H1 (cell line): ENCODE results near the gene CIAO3. TPM values are rescaled to one million over a fixed set of nuclear protein-coding genes. Genes with fewer than 3 reads are reported as not detected.
A peak's percentile ranks its signal among the peaks of the same experiment; 100 is the strongest.

Experiments
- CTCF ChIA-PET: fragments of 300-600 bp; sonication (Branson Sonifier 250); formaldehyde crosslinking; loops from one replicate; lab custom pipeline; 2021; ENCODE audit not compliant: partially characterized antibody; lab: Charles Lee
- POLR2A ChIA-PET: fragments of 300-600 bp; sonication (Branson Sonifier 250); formaldehyde crosslinking; loops from one replicate; lab custom pipeline; 2021; ENCODE audit warnings: inconsistent platforms; ENCODE audit not compliant: partially characterized antibody; lab: Charles Lee
- DNase-seq, 2 experiments: peaks; one replicate each; pipeline versions ENCODE4 v3.0.0 to v3.0.0-alpha.2; 2010 to 2022; ENCODE audit warnings: low spot score in 2 of 2, low read depth in 1 of 2, mixed read lengths in 1 of 2
- FAIRE-seq: peaks from 2 replicates; lab custom pipeline; 2011; peaks lifted over from hg19 to GRCh38; lab: Jason Lieb, UNC
- H2AFZ ChIP-seq: 2 replicates; pipeline ENCODE4 v1.8.1; 2012; ENCODE audit warnings: low read length, inconsistent platforms
- H2AK5ac ChIP-seq: 2 replicates; pipeline ENCODE4 v1.6.1; 2013; ENCODE audit warnings: low read depth, low read length
- H2BK120ac ChIP-seq: replicated peaks from 2 replicates; pipeline ENCODE3; 2013; ENCODE audit warnings: low read depth, low read length, inconsistent platforms
- H2BK12ac ChIP-seq: 2 replicates; pipeline ENCODE4 v1.6.1; 2013; ENCODE audit warnings: low read depth, low read length
- H2BK15ac ChIP-seq: 2 replicates; pipeline ENCODE4 v1.6.1; 2013; ENCODE audit warnings: low read length
- H2BK20ac ChIP-seq: 2 replicates; pipeline ENCODE4 v1.6.1; 2013; ENCODE audit warnings: low read length
- H2BK5ac ChIP-seq: 2 replicates; pipeline ENCODE4 v1.6.1; 2013; ENCODE audit warnings: low read depth, low read length
- H3K14ac ChIP-seq: 2 replicates; pipeline ENCODE4 v1.6.1; 2013; ENCODE audit warnings: inconsistent platforms; ENCODE audit not compliant: insufficient read length
- H3K18ac ChIP-seq: 2 replicates; pipeline ENCODE4 v1.6.1; 2013; ENCODE audit warnings: low read length; ENCODE audit errors: extremely low read depth
- H3K23ac ChIP-seq: 2 replicates; pipeline ENCODE4 v1.6.1; 2013; ENCODE audit warnings: inconsistent platforms; ENCODE audit not compliant: insufficient read length
- H3K23me2 ChIP-seq: 2 replicates; pipeline ENCODE4 v1.6.1; 2013; ENCODE audit warnings: low read depth, low read length
- H3K27ac ChIP-seq: 2 replicates; pipeline ENCODE4 v1.6.1; 2011; ENCODE audit warnings: low read depth, low read length, inconsistent platforms
- H3K27me3 ChIP-seq, 4 experiments: replicated peaks in 1 of 4; 1 replicate in 1 of 4; 2 replicates in 3 of 4; pipeline versions ENCODE4 v1.6.1 to v1.8.1; 2011 to 2013; ENCODE audit warnings: low read length in 3 of 4, mild to moderate bottlenecking in 3 of 4, inconsistent platforms in 2 of 4, mixed read lengths in 2 of 4, moderate library complexity in 1 of 4; ENCODE audit not compliant: control insufficient read depth in 3 of 4, insufficient read depth in 3 of 4; ENCODE audit errors: extremely low read depth in 1 of 4
- H3K36me3 ChIP-seq, 4 experiments: 2 replicates each; pipeline versions ENCODE4 v1.6.1 to v1.8.1; 2011 to 2013; ENCODE audit warnings: mild to moderate bottlenecking in 4 of 4, low read length in 3 of 4, moderate library complexity in 2 of 4, control low read depth in 1 of 4, inconsistent platforms in 1 of 4; ENCODE audit not compliant: insufficient read depth in 4 of 4, control insufficient read depth in 2 of 4
- H3K4ac ChIP-seq: replicated peaks from 2 replicates; pipeline ENCODE3; 2013; ENCODE audit warnings: low read length, low read depth, mixed read lengths, inconsistent platforms; ENCODE audit not compliant: insufficient read length
- H3K4me1 ChIP-seq, 4 experiments: replicated peaks in 1 of 4; 1 replicate in 1 of 4; 2 replicates in 3 of 4; pipeline versions ENCODE4 v1.6.1 to v1.8.1; 2011 to 2013; ENCODE audit warnings: low read length in 3 of 4, inconsistent platforms in 2 of 4, mixed read lengths in 1 of 4; ENCODE audit not compliant: insufficient read depth in 4 of 4, control insufficient read depth in 3 of 4
- H3K4me2 ChIP-seq, 2 experiments: 2 replicates each; pipeline versions ENCODE4 v1.6.1 to v1.8.1; 2011 to 2013; ENCODE audit warnings: low read depth in 2 of 2, low read length in 2 of 2, control low read depth in 1 of 2, inconsistent platforms in 1 of 2, mild to moderate bottlenecking in 1 of 2; ENCODE audit not compliant: insufficient read depth in 1 of 2
- H3K4me3 ChIP-seq, 4 experiments: fragments of 200-600, 300-600 bp in 1 of 4; sonication (generic), shearing (Covaris generic), sonication (Bioruptor Twin) in 1 of 4; 2 replicates each; pipeline versions ENCODE4 v1.5.1 to v1.8.1; 2011 to 2016; ENCODE audit warnings: low read length in 4 of 4, low read depth in 3 of 4, control low read depth in 2 of 4, inconsistent platforms in 2 of 4, mild to moderate bottlenecking in 2 of 4, mixed read lengths in 1 of 4, moderate library complexity in 1 of 4; ENCODE audit not compliant: insufficient read depth in 2 of 4; ENCODE audit errors: extremely low read depth in 1 of 4
- H3K56ac ChIP-seq: replicated peaks from 2 replicates; pipeline ENCODE3; 2013; ENCODE audit warnings: low read depth, mild to moderate bottlenecking, mixed read lengths, low read length, inconsistent platforms; ENCODE audit not compliant: insufficient read length
- H3K79me1 ChIP-seq: 2 replicates; pipeline ENCODE4 v1.6.1; 2013; ENCODE audit warnings: low read depth, low read length, control low read depth
- H3K79me2 ChIP-seq, 2 experiments: 2 replicates each; pipeline versions ENCODE4 v1.6.1 to v1.8.1; 2012 to 2013; ENCODE audit warnings: low read length in 2 of 2, mild to moderate bottlenecking in 2 of 2, inconsistent platforms in 1 of 2; ENCODE audit not compliant: insufficient read depth in 2 of 2, control insufficient read depth in 1 of 2
- H3K9ac ChIP-seq, 4 experiments: replicated peaks in 1 of 4; 1 replicate in 1 of 4; 2 replicates in 3 of 4; pipeline versions ENCODE4 v1.6.1 to v1.8.1; 2011 to 2013; ENCODE audit warnings: low read depth in 3 of 4, low read length in 3 of 4, control low read depth in 2 of 4, mild to moderate bottlenecking in 2 of 4, moderate library complexity in 2 of 4, inconsistent platforms in 1 of 4; ENCODE audit errors: extremely low read depth in 1 of 4
- H3K9me3 ChIP-seq, 2 experiments: 2 replicates each; pipeline versions ENCODE4 v1.6.1 to v1.8.1; 2012 to 2013; ENCODE audit warnings: mild to moderate bottlenecking in 2 of 2, moderate library complexity in 2 of 2, control low read depth in 1 of 2, inconsistent platforms in 1 of 2, low read depth in 1 of 2, low read length in 1 of 2, mixed read lengths in 1 of 2; ENCODE audit not compliant: insufficient read depth in 2 of 2
- H4K20me1 ChIP-seq, 2 experiments: replicated peaks in 1 of 2; 2 replicates each; pipeline versions ENCODE3 to v1.8.1; 2011 to 2013; ENCODE audit warnings: inconsistent platforms in 2 of 2, low read length in 2 of 2, mild to moderate bottlenecking in 1 of 2; ENCODE audit not compliant: insufficient read depth in 2 of 2, control insufficient read depth in 1 of 2
- H4K5ac ChIP-seq: 2 replicates; pipeline ENCODE4 v1.6.1; 2013; ENCODE audit warnings: low read length, low read depth, mixed read lengths, inconsistent platforms; ENCODE audit not compliant: insufficient read length
- H4K8ac ChIP-seq: 2 replicates; pipeline ENCODE4 v1.8.0; 2013; ENCODE audit warnings: mild to moderate bottlenecking, moderate library complexity, low read length, inconsistent platforms; ENCODE audit not compliant: insufficient read depth; ENCODE audit errors: extremely low read depth
- H4K91ac ChIP-seq: replicated peaks from 2 replicates; pipeline ENCODE3; 2013; ENCODE audit warnings: low read length, mixed read lengths, inconsistent platforms; ENCODE audit not compliant: insufficient read length
- CTCF ChIP-seq, 3 experiments: IDR thresholded peaks; 1 replicate in 2 of 3; 2 replicates in 1 of 3; pipeline versions ENCODE4 v1.5.1 to v1.6.1; 2011; ENCODE audit warnings: low read length in 3 of 3, mild to moderate bottlenecking in 3 of 3, inconsistent platforms in 2 of 3, low read depth in 1 of 3, moderate library complexity in 1 of 3; ENCODE audit not compliant: insufficient read depth in 1 of 3; ENCODE audit errors: control extremely low read depth in 1 of 3
- SP2 ChIP-seq: IDR thresholded peaks from 2 replicates; pipeline ENCODE4 v1.6.1; 2012; ENCODE audit warnings: mild to moderate bottlenecking, low read length, inconsistent platforms
- WGBS, 2 experiments: shearing (Covaris generic) in 1 of 2; methylation state at CpG; one replicate each; pipeline versions ENCODE4 v1.1.6 to v1.1.7; 2013 to 2015; ENCODE audit warnings: low lambda C conversion rate in 2 of 2, mixed read lengths in 2 of 2, inconsistent platforms in 1 of 2, low coverage in 1 of 2, missing lambda C conversion rate in 1 of 2; ENCODE audit not compliant: insufficient replicate concordance in 2 of 2, insufficient coverage in 1 of 2, insufficient read length in 1 of 2; ENCODE audit errors: extremely low coverage in 1 of 2, missing lambda C conversion rate in 1 of 2; 5-methylcytosine and 5-hydroxymethylcytosine counted together
- polyA plus RNA-seq, 7 experiments: library from polyadenylated mRNA; depleted of rRNA in 3 of 7; stranded (reverse) in 5 of 7; unstranded in 2 of 7; fragments of >200 nt in 5 of 7; fragments of 200-250 nt in 2 of 7; gene quantifications; 1 replicate in 5 of 7; 2 replicates in 1 of 7; 4 replicates in 1 of 7; pipeline versions ENCODE4 v1.2.1 to v1.2.3, GENCODE V29; 2011 to 2013; ENCODE audit warnings: missing spikeins in 2 of 7, mixed read lengths in 2 of 7
- total RNA-seq: library from RNA; stranded (reverse); fragmentation: NEBNext Ultra II Directional; extraction: Animal tissue kit (Norgen Biotek cat#: 25700); gene quantifications from 2 replicates; pipeline ENCODE4 v1.2.1, GENCODE V29; 2021

The CIAO3 gene
- total and polyA plus RNA-seq, 2 of the 8 experiments (the other 6 are each of a cell fraction or from before 2014, with no cell fraction given), result 20.0 to 20.4 TPM

DNA sequence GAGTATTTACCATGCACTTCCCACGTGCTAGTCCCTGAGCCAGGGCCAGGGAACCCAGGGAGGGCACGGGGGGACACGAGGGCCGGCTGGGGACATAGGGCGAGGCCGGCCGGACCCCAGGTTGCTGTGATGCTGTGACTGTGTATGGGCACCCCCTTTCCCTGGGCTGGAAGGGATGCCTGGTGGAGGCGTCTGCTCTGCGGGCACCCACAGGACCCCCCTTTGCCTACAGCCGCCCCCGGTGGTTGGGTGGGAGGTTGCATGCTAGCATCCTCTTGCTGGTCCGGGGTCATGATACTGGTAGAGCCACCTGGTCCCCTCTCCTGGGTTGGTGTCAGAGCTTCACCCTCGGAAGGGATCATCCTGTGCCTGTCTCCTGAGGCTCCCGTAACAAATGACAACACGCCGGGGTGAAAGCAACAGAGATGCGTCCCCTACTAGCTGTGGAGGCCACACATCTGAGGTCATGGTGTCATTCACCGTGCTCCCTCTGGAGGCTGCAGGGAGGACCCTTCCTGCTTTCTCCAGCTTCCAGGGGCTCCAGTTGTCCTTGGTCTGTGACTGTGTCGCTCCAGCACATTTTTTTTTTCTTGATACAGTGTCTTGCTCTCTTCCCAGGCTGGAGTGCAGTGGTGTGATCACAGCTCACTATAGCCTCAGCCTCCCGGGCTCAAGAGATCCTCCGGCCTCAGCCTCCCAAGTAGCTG is 3.1 kb upstream of the CIAO3 start:
- WGBS, 2 experiments, result 88% methylated on average over 18 of the region's 21 CpGs; no CpG with 5 or more reads in 1 of the 2 experiments
- H2BK5ac ChIP-seq, result no peak overlapping the region
- no peaks in the 10 kb centered on the region for H3K79me2 ChIP-seq
- H3K27me3 ChIP-seq, result no peaks in the 10 kb centered on the region
- H3K56ac ChIP-seq, result no peak overlapping the region
- H4K91ac ChIP-seq, result no peak overlapping the region
- no peak overlapping the region for H3K4me3 ChIP-seq
- no peak for TF ChIP-seq SP2
- TF ChIP-seq CTCF (IDR thresholded peaks at IDR 0.05; ENCODE audit: control extremely low read depth in 1 of 3, insufficient read depth in 1 of 3, low read depth in 1 of 3, low read length in 3 of 3), result peak; percentile 44 to 62 (median 52)
- TF ChIP-seq, all 59 proteins: peak for 1
- Histone ChIP-seq H4K20me1 (no peaks in the 10 kb centered on the region), H3K36me3 (no peaks in the 10 kb centered on the region), H3K9ac (no peak overlapping the region), H2BK20ac (no peak overlapping the region), H4K8ac (no peak overlapping the region), H3K4me1 (peaks cover 0 to 7% (median 4%) of the 10 kb centered on the region in 4 experiments; a peak in 5 of 7 replicates), H3K4me2 (no peak overlapping the region), H2BK12ac (no peak overlapping the region), H3K4ac (no peak overlapping the region), H3K79me1 (no peaks in the 10 kb centered on the region), H3K18ac (no peak overlapping the region), H2AFZ (no peak overlapping the region), H3K23ac (no peak overlapping the region), H2BK120ac (no peak overlapping the region), H2BK15ac (no peak overlapping the region), H3K9me3 (no peaks in the 10 kb centered on the region), H3K14ac (no peak overlapping the region), H3K27ac (no peak overlapping the region), H4K5ac (no peak overlapping the region), H3K23me2 (peaks cover 7% of the 10 kb centered on the region; the same call in 1 of the 2 replicates), H2AK5ac (no peak overlapping the region)
- FAIRE-seq (no peak), DNase-seq (no peak)
- ChIA-PET CTCF (interaction anchor here (0.6 to 35.8 kb wide), 20 partner anchors 8 to 693 kb away, joined by 3 to 977 read pairs (median 4); partner anchors contain the start of genes ANTKMT, CCDC78, CHTF18 and FBXL16), POLR2A (interaction anchor here (0.8 to 5.0 kb wide), 10 partner anchors 9 to 123 kb away, joined by 3 to 18 read pairs (median 4); no protein-coding TSS in a partner anchor)
